ENCODE measurements around the gene RUSC1. TPM values are rescaled to one million over a fixed set of nuclear protein-coding genes. Genes with fewer than 3 reads are reported as not detected.

Gene RUSC1
- total RNA-seq, 1 experiment from 2014 or later = 68.8 TPM

DNA sequence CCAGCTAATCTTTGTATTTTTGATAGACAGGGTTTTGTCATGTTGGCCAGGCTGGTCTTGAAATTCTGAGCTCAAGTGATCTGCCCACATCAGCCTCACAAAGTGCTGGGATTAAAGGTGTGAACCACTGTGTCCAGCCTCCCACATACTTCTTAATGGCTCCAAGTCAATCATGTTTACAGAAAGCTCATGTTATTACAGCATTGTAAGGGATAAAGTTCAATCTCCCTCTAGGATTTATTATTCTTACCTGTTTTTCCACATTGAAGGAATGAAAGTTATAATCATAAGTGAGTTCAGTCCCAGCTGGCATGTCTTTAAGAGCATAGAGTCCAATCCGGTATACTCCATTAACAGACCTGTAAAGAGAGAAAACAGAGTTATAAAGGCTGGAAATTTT, 39.4 kb downstream of the RUSC1 start:
- Mint-ChIP-seq H3K4me3 (no peak overlapping the region), H3K9me3 (no peaks in the 10 kb centered on the region), H3K4me1 (no peaks in the 10 kb centered on the region), H3K27me3 (ENCODE audit: low read depth) (no peaks in the 10 kb centered on the region), H3K36me3 (peaks cover 28% of the 10 kb centered on the region), H3K27ac (no peak overlapping the region)
- TF ChIP-seq ELF4 (CRISPR knock-in tag; IDR thresholded peaks at IDR 0.05; ENCODE audit: low read depth) (no peak), ZNF263 (CRISPR knock-in tag; IDR thresholded peaks at IDR 0.05; ENCODE audit: low read depth) (no peak), GTF2I (CRISPR knock-in tag; conservative IDR thresholded peaks at IDR 0.05) (no peak), TP53 (CRISPR knock-in tag; IDR thresholded peaks at IDR 0.05) (no peak), SP1 (CRISPR knock-in tag; conservative IDR thresholded peaks at IDR 0.05) (no peak), ZNF416 (CRISPR knock-in tag; IDR thresholded peaks at IDR 0.05) (no peak)
- TF ChIP-seq, protein P1, sequence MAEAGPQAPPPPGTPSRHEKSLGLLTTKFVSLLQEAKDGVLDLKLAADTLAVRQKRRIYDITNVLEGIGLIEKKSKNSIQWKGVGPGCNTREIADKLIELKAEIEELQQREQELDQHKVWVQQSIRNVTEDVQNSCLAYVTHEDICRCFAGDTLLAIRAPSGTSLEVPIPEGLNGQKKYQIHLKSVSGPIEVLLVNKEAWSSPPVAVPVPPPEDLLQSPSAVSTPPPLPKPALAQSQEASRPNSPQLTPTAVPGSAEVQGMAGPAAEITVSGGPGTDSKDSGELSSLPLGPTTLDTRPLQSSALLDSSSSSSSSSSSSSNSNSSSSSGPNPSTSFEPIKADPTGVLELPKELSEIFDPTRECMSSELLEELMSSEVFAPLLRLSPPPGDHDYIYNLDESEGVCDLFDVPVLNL (CRISPR knock-in tag; IDR thresholded peaks at IDR 0.05; ENCODE audit: borderline replicate concordance, low read depth) = no peak
- TF ChIP-seq, protein P2, sequence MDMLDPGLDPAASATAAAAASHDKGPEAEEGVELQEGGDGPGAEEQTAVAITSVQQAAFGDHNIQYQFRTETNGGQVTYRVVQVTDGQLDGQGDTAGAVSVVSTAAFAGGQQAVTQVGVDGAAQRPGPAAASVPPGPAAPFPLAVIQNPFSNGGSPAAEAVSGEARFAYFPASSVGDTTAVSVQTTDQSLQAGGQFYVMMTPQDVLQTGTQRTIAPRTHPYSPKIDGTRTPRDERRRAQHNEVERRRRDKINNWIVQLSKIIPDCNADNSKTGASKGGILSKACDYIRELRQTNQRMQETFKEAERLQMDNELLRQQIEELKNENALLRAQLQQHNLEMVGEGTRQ (CRISPR knock-in tag; IDR thresholded peaks at IDR 0.05) = no peak
- TF ChIP-seq, protein P3, sequence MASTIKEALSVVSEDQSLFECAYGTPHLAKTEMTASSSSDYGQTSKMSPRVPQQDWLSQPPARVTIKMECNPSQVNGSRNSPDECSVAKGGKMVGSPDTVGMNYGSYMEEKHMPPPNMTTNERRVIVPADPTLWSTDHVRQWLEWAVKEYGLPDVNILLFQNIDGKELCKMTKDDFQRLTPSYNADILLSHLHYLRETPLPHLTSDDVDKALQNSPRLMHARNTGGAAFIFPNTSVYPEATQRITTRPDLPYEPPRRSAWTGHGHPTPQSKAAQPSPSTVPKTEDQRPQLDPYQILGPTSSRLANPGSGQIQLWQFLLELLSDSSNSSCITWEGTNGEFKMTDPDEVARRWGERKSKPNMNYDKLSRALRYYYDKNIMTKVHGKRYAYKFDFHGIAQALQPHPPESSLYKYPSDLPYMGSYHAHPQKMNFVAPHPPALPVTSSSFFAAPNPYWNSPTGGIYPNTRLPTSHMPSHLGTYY (CRISPR knock-in tag; IDR thresholded peaks at IDR 0.05) = no peak
- TF ChIP-seq, protein P4, sequence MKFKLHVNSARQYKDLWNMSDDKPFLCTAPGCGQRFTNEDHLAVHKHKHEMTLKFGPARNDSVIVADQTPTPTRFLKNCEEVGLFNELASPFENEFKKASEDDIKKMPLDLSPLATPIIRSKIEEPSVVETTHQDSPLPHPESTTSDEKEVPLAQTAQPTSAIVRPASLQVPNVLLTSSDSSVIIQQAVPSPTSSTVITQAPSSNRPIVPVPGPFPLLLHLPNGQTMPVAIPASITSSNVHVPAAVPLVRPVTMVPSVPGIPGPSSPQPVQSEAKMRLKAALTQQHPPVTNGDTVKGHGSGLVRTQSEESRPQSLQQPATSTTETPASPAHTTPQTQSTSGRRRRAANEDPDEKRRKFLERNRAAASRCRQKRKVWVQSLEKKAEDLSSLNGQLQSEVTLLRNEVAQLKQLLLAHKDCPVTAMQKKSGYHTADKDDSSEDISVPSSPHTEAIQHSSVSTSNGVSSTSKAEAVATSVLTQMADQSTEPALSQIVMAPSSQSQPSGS (CRISPR knock-in tag; IDR thresholded peaks at IDR 0.05; ENCODE audit: borderline replicate concordance, low read depth) = no peak
- TF ChIP-seq, protein P5, sequence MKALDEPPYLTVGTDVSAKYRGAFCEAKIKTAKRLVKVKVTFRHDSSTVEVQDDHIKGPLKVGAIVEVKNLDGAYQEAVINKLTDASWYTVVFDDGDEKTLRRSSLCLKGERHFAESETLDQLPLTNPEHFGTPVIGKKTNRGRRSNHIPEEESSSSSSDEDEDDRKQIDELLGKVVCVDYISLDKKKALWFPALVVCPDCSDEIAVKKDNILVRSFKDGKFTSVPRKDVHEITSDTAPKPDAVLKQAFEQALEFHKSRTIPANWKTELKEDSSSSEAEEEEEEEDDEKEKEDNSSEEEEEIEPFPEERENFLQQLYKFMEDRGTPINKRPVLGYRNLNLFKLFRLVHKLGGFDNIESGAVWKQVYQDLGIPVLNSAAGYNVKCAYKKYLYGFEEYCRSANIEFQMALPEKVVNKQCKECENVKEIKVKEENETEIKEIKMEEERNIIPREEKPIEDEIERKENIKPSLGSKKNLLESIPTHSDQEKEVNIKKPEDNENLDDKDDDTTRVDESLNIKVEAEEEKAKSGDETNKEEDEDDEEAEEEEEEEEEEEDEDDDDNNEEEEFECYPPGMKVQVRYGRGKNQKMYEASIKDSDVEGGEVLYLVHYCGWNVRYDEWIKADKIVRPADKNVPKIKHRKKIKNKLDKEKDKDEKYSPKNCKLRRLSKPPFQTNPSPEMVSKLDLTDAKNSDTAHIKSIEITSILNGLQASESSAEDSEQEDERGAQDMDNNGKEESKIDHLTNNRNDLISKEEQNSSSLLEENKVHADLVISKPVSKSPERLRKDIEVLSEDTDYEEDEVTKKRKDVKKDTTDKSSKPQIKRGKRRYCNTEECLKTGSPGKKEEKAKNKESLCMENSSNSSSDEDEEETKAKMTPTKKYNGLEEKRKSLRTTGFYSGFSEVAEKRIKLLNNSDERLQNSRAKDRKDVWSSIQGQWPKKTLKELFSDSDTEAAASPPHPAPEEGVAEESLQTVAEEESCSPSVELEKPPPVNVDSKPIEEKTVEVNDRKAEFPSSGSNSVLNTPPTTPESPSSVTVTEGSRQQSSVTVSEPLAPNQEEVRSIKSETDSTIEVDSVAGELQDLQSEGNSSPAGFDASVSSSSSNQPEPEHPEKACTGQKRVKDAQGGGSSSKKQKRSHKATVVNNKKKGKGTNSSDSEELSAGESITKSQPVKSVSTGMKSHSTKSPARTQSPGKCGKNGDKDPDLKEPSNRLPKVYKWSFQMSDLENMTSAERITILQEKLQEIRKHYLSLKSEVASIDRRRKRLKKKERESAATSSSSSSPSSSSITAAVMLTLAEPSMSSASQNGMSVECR (CRISPR knock-in tag; IDR thresholded peaks at IDR 0.05; ENCODE audit: borderline replicate concordance) = no peak
- TF ChIP-seq, protein P6, sequence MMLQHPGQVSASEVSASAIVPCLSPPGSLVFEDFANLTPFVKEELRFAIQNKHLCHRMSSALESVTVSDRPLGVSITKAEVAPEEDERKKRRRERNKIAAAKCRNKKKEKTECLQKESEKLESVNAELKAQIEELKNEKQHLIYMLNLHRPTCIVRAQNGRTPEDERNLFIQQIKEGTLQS (CRISPR knock-in tag; conservative IDR thresholded peaks at IDR 0.05) = no peak
- TF ChIP-seq, protein P7, sequence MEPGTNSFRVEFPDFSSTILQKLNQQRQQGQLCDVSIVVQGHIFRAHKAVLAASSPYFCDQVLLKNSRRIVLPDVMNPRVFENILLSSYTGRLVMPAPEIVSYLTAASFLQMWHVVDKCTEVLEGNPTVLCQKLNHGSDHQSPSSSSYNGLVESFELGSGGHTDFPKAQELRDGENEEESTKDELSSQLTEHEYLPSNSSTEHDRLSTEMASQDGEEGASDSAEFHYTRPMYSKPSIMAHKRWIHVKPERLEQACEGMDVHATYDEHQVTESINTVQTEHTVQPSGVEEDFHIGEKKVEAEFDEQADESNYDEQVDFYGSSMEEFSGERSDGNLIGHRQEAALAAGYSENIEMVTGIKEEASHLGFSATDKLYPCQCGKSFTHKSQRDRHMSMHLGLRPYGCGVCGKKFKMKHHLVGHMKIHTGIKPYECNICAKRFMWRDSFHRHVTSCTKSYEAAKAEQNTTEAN (CRISPR knock-in tag; IDR thresholded peaks at IDR 0.05) = no peak
- TF ChIP-seq, protein P8, sequence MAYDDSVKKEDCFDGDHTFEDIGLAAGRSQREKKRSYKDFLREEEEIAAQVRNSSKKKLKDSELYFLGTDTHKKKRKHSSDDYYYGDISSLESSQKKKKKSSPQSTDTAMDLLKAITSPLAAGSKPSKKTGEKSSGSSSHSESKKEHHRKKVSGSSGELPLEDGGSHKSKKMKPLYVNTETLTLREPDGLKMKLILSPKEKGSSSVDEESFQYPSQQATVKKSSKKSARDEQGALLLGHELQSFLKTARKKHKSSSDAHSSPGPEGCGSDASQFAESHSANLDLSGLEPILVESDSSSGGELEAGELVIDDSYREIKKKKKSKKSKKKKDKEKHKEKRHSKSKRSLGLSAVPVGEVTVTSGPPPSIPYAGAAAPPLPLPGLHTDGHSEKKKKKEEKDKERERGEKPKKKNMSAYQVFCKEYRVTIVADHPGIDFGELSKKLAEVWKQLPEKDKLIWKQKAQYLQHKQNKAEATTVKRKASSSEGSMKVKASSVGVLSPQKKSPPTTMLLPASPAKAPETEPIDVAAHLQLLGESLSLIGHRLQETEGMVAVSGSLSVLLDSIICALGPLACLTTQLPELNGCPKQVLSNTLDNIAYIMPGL (CRISPR knock-in tag; IDR thresholded peaks at IDR 0.05) = no peak
- POLR2A ChIA-PET = no interaction called here
- DNase-seq (ENCODE audit: low spot score) (no peak), ATAC-seq (no peak)
- CTCF ChIA-PET = interaction anchor here (1.0 kb wide), 1 partner anchor 110 kb away, joined by 4 read pairs; no protein-coding TSS in a partner anchor

Measured in WTC11 (cell line).